Measurements from ENCODE around the gene CERS2. TPM values are rescaled to one million over a fixed set of nuclear protein-coding genes. Genes with fewer than 3 reads are reported as not detected.

The CERS2 gene
- total RNA-seq, 1 donor from 2014 or later, result 261 TPM

DNA sequence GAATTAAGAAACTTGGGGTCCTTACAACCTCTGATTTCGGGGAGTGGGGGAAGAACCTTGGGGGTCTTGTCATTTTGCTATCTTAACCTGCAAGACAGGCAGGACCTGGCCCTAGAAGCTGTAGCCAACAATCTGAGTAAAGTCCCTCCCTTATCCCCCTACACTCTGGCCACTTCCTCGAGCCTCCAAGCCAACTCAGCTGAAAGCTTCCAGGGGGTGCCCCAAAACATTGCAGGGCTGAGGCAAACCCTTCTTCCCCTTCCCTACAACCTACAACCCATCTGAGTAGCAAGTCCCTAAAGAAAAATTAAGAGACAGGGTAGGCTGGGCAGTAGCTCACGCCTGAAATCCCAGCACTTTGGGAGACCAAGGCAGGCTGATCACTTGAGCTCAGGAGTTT lies 5.0 kb downstream of the CERS2 start:
- Mint-ChIP-seq H3K27me3 (ENCODE audit: unreplicated experiment) (no peaks in the 10 kb centered on the region), H3K4me1 (ENCODE audit: unreplicated experiment) (peaks cover 39% of the 10 kb centered on the region), H3K4me3 (ENCODE audit: unreplicated experiment) (no peak overlapping the region), H3K36me3 (ENCODE audit: unreplicated experiment) (peaks cover 30% of the 10 kb centered on the region), H3K9me3 (ENCODE audit: unreplicated experiment) (no peaks in the 10 kb centered on the region), H3K27ac (ENCODE audit: unreplicated experiment) (no peak overlapping the region)
- DNase-seq (ENCODE audit: extremely low spot score, unreplicated experiment), result no peak
- TF ChIP-seq CTCF (IDR thresholded peaks at IDR 0.05), result no peak

DNA sequence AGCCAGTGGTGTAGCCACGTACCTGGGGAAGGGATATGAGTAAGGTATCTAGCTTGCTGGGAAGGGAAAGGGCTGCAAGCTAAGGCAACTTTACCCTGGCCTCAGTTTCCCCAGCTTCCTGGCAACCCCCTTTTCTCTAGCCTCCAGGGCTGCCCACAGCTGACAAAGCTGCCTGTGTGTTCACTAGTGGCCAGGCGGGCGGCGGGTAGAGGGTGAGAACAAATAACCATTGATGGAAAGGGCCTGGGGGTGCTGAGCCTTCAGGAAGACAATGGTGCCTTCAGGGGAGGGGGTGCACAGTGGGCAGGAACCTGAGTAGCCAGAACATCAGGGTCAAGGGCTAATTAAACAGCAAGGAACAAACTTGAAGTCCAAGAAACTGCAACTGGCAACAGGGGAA lies 6.1 kb downstream of the CERS2 start:
- H3K27ac Mint-ChIP-seq (ENCODE audit: unreplicated experiment), result no peak overlapping the region
- no peaks in the 10 kb centered on the region for H3K27me3 Mint-ChIP-seq (ENCODE audit: unreplicated experiment)
- H3K9me3 Mint-ChIP-seq (ENCODE audit: unreplicated experiment), result no peaks in the 10 kb centered on the region
- no peak overlapping the region for H3K4me3 Mint-ChIP-seq (ENCODE audit: unreplicated experiment)
- H3K36me3 Mint-ChIP-seq (ENCODE audit: unreplicated experiment), result peaks cover 40% of the 10 kb centered on the region
- no peak for TF ChIP-seq CTCF (IDR thresholded peaks at IDR 0.05)
- DNase-seq (ENCODE audit: extremely low spot score, unreplicated experiment), result no peak
- H3K4me1 Mint-ChIP-seq (ENCODE audit: unreplicated experiment), result peaks cover 37% of the 10 kb centered on the region

- peaks cover 46% of the 10 kb centered on the region for H3K36me3 Mint-ChIP-seq (ENCODE audit: unreplicated experiment)
- TF ChIP-seq CTCF (IDR thresholded peaks at IDR 0.05), result no peak
- no peak for DNase-seq (ENCODE audit: extremely low spot score, unreplicated experiment)
- H3K27ac Mint-ChIP-seq (ENCODE audit: unreplicated experiment), result no peak overlapping the region
- H3K4me1 Mint-ChIP-seq (ENCODE audit: unreplicated experiment), result peaks cover 32% of the 10 kb centered on the region
- no peak overlapping the region for H3K4me3 Mint-ChIP-seq (ENCODE audit: unreplicated experiment)
- H3K9me3 Mint-ChIP-seq (ENCODE audit: unreplicated experiment), result no peaks in the 10 kb centered on the region
- H3K27me3 Mint-ChIP-seq (ENCODE audit: unreplicated experiment), result no peaks in the 10 kb centered on the region
These were observed 6.7 kb downstream of the CERS2 start for GRCh38 chr1:150967936-150968335.

DNA sequence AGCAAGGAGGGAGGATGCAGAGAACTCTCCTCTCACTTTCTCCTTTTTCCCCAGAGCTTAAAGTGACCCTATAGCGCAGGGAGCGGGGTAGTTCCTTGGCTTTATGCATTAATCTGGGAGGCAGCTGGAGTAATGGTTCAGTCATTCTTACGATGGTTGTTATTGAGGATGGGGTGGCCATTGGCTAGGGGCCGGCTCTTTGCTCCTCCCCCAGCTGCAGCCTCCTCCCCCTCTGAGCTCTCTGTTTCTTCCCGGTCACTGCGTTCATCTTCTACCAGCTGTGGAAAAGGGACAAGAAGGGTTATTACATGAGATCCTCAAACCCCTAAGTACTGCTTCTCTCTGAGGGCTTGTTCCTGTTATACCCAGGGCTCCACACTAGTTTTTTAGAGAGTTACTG lies 8.6 kb downstream of the CERS2 start:
- H3K9me3 Mint-ChIP-seq (ENCODE audit: unreplicated experiment), result no peaks in the 10 kb centered on the region
- TF ChIP-seq CTCF (IDR thresholded peaks at IDR 0.05), result no peak
- H3K27ac Mint-ChIP-seq (ENCODE audit: unreplicated experiment), result no peak overlapping the region
- H3K4me1 Mint-ChIP-seq (ENCODE audit: unreplicated experiment), result peaks cover 13% of the 10 kb centered on the region
- no peaks in the 10 kb centered on the region for H3K27me3 Mint-ChIP-seq (ENCODE audit: unreplicated experiment)
- peaks cover 58% of the 10 kb centered on the region for H3K36me3 Mint-ChIP-seq (ENCODE audit: unreplicated experiment)
- DNase-seq (ENCODE audit: extremely low spot score, unreplicated experiment), result no peak
- no peak overlapping the region for H3K4me3 Mint-ChIP-seq (ENCODE audit: unreplicated experiment)

DNA sequence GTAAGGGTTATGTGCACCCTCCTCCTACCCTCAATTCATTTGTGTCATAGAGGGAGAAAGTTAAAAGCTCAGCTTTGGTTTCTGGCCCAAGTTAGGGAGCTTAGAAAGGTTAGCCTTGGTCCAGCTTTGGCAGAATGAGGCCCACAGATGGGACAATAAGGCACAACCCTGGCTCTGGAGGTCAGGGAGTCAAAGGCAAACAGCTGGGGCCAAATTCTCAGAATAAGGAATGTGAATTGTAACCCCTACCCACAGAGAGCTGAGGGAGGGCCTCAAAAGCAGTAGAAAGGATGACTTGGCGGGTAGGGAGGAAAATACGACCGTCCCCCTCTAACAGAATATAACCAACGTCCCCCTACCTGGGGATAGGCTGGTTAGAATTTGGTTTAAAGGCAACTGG lies 9.0 kb downstream of the CERS2 start:
- H3K4me1 Mint-ChIP-seq (ENCODE audit: unreplicated experiment), result peaks cover 9% of the 10 kb centered on the region
- TF ChIP-seq CTCF (IDR thresholded peaks at IDR 0.05), result no peak
- no peak overlapping the region for H3K27ac Mint-ChIP-seq (ENCODE audit: unreplicated experiment)
- DNase-seq (ENCODE audit: extremely low spot score, unreplicated experiment), result no peak
- H3K27me3 Mint-ChIP-seq (ENCODE audit: unreplicated experiment), result no peaks in the 10 kb centered on the region
- no peaks in the 10 kb centered on the region for H3K9me3 Mint-ChIP-seq (ENCODE audit: unreplicated experiment)
- peaks cover 59% of the 10 kb centered on the region for H3K36me3 Mint-ChIP-seq (ENCODE audit: unreplicated experiment)
- no peak overlapping the region for H3K4me3 Mint-ChIP-seq (ENCODE audit: unreplicated experiment)

All from osteocyte (in vitro differentiated cells).